GM21529 (cell line): ENCODE data around the gene GTPBP4.

Experiments
- ATAC-seq: cut with Tn5 transposase; IDR thresholded peaks from one replicate; pipeline ENCODE4 v1.9.1; 2021; ENCODE audit not compliant: unreplicated experiment

The GTPBP4 gene

DNA sequence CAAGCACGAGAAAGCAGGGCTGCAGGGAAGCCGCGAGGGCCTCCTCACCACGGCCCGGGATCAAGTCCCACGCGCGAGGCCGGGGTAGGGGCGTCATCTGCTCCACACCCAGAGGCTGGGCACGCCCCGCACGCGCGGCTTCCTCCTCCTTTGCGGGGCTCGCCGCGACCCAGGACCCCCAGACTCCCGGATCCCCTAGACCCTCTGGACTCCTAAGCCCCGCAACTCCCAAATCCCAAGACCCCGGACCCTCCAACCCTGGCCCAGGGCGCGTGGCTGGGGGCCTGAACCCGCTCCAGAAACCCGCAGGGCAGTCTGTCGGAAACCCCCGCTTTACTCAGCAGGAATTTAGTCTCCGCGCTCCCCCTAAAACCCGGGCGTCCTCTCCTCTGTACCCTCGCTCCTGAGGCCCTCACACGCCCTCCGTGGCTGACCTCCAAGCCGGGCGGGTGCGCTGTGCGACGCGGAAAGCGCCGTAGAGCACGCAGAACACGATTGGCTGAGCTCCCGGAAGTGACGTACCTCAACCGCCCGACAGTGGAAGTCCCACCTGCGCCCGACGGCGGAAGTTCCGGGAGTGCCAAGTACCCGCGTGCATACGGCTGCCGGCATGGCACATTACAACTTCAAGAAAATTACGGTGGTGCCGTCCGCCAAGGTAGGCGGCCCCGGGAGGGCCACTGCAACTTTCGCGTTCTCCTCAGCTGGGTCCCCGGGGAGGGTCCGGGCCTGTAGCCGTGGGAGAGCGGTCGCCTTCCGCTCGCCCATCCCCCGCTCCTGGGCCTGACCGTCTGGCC, at the start of gene GTPBP4:
GTPBP4 (plus strand) TSS at position 565 of the 797 bp plus-strand sequence; CDS start at position 611, 46 bp downstream.
- peak; percentile 96 for ATAC-seq

DNA sequence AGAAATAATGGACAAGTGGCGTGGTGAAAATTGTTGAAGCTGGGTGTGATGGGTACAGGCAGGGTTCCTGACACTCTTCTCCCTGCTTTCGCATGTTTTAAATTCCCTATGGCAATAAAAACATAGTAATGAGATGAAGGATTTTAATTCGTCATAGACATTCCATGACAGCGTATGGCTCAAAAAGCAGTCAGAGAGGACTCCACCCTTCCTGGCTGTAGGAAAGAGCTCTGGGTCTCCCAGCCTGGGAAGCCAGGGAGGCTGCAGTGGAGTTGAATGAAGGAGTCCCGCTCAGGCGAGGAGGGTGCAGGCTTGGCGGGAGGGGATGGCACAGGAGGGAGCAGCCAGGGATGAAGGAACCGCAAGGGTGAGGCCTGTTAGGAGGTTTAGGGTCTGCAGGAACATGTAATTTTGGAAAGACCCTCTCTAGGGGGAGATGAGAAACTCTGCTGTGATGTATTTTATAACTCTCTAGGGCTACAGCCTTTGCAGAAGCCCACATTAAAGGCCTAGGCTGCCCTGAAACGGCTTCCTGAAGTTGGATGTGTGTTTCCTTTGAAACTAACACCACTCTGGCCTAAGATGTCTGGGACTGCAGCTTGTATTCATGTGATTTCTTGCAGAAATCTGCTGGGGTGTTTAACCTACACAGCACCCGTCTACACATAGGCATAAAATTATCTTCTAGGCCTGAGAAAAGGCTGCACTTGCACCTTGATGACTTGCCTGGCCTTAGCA, 49.1 kb upstream of the GTPBP4 start:
- no peak for ATAC-seq

GRCh38 chr10:943334-944033, 44.8 kb upstream of the GTPBP4 start:
- peak; percentile 66 for ATAC-seq

DNA sequence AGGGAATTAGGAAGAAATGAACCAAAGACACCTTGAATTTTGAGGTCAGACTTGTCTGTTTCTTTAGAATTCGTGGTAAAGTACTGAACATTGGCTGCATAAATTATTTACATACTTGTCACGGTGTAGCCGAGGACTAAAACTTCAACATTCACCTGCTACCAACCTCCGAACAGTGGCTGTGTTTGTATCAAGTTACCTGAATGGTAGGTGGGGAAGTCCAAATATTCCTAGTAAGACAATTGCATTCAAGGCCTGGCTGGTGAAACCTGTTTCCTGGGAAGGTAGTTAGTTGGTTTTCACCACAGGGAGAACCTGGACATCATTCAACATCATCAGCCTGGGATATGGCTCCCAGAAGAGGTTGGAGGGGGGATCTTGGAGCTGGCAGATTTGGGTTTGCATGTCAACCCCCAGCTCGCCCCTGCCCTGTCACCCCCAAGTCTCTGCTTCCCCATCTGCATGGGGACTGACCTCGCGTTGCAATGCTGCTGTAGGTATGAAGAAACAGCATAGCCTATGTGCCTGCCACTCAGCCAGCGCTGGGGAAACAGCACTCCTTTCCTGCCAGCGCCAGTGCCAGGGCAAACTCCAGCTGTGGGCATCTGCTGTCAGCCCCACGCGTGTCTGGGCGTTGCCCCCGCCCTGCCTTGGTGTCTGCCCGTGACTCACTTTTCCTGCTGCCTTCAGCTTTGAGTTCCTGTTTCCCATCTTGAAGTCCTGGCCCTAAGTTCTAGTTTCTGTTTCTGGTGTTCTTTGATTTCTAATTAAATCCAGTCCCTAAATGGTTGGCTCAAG, 44.0 kb upstream of the GTPBP4 start:
- peak; percentile 37 for ATAC-seq

- ATAC-seq = no peak
Measured at GRCh38 chr10:945778-946177, 42.5 kb upstream of the GTPBP4 start.

DNA sequence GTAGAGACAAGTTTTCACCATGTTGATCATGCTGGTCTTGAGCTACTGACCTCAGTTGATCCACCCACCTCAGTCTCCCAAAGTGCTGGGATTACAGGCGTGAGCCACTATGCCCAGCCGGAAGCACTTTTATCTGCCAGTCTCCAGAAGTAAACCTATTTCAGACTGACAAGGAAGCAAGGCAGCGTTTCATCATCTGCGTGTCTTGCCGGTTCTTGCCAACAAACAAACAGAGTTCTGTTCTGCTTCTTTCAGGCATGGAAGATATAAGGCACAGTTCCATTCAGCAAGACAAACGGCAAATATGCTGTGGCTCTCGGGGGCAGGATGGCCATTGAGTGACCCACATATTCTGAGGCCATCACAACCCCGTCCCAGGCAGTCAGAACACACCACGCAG, 41.2 kb upstream of the GTPBP4 start:
- ATAC-seq = no peak

DNA sequence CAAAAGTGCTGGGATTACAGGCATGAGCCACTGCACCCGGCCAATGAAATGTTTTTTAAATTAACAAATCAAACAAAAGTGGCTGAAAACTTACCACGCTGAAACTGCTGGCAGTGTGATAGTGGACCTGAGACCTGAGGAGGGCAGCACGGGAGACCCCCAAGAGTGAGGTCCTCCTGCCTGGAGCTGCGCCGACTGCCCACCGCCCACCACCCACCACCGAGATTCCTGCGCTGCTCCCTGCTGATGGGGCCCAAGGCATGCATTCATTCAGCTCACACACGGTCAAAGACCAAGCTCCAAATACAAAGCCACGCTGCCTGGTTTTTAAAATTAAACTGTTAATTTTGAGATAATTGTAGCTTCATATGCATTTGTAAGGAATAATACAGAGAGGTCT, 40.4 kb upstream of the GTPBP4 start:
- ATAC-seq = no peak

- no peak for ATAC-seq
Measured at GRCh38 chr10:948347-948746, 39.9 kb upstream of the GTPBP4 start.

DNA sequence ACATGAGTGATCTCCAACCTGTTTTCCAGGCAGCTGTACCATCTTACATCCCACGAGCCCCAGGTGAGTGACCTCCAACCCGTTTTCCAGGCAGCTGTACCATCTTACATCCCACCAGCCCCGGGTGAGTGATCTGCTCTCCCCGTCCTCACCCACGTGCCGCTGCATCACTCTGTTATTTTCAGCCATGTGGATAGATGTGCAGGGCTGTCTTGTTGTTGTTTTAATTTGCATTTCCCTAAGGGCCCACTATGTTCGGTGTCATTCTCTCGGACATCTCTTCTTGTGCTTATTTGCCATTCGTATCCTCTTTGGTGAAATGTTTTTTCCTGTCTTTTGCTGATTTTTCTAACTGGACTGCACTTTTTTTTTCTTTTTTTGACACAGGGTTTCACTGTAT, 38.8 kb upstream of the GTPBP4 start:
- no peak for ATAC-seq

DNA sequence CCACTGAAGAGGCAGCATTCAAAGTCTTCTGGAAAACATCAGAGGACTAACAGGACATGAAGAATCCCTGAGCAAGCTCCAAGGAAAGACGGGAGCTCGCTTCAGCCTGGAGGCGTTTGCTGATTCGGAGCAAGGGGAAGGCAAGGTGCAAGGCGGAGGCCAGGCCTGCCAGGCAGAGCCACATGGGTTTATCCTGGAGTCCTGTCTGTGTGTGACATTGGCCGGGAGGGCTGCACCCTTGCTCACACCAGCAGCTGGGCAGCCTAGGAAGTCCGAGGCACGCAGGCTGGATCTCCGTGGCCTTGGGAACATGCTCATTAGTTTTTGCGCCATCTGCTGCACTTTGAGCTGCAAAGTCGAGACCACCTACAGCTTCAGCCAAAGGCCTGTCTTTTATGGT, 34.4 kb upstream of the GTPBP4 start:
- ATAC-seq = no peak

- ATAC-seq = no peak
Measured at GRCh38 chr10:954396-954795, 33.8 kb upstream of the GTPBP4 start.

- ATAC-seq = no peak
Measured at GRCh38 chr10:955127-955819, 33.0 kb upstream of the GTPBP4 start.

DNA sequence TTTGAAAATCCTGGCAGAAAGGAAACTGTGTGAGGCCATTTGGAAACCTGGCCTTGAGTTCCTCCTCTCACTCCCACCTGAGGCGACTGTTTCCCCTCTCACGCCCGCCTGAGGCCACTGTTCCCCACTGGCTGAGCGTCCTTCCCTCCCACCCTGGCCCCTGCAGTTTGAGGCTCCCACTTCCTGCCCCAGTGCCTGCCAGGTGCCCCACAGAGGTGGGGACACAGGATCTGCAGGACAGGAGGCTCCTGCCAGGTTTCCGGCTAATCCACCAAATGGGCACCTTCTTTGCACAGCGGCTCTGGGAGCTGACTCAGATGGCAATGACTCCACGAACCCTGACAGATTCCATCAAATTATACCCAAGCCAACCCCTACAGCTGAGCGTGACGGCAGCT, 32.4 kb upstream of the GTPBP4 start:
- ATAC-seq = no peak

DNA sequence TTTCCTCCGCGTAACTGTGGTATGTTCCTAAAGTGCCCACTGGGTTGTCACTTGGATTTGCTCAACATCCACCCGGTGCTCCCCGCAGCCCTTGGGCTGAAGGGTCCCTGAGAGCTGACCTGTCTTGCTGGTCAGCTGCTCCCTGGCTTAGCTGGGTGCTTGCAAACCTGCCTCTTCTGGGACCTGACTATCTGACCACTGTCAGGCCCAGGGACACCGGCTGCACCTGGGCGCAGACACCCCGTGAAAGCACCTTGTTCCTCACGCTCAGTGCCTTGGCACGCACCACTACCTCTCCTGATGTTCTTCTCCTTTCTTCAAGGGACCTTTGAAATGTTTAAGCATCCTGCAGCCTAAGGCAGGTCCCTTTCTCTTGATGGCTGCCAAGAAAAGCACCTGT, 30.1 kb upstream of the GTPBP4 start:
- no peak for ATAC-seq

DNA sequence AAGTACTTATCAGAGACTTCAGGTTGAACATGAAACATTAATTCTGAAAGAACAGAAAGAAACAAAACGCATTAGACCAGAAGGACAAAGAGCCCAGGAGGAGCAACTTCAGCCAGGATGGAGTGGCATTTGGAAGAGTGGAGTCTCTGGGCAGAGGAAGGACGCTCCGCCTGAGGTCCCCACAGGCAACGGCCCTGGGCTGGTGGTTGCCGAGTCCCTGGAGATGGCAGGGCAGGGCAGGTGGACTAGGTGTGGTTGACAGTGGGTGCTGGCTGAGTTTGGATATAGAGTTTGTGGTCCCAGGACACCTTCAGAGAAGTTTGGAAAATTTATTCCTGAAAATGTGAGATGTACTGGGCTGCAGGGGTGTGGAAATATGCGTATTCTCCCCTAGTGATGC, 29.4 kb upstream of the GTPBP4 start:
- no peak for ATAC-seq

GRCh38 chr10:962342-962741, 25.9 kb upstream of the GTPBP4 start:
- ATAC-seq = no peak

DNA sequence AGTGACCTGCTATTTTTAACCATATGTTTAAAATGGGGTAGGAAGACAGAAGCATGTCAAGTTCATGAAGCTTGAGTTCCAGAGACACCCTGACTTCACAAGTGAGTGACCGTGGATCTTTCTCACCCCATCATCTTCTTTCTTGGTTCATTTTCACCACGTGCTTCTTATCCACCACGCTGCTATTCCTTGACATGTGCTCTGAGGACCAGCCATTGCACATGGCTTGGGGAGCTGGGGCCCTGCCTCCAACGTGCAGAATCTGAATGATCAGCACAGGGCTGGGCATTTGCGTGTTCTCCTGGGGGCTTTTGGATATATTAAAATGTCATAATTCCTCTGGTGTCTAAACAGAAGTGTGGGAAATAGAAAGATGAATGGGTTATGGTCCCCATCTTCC, 25.0 kb upstream of the GTPBP4 start:
- ATAC-seq = no peak

DNA sequence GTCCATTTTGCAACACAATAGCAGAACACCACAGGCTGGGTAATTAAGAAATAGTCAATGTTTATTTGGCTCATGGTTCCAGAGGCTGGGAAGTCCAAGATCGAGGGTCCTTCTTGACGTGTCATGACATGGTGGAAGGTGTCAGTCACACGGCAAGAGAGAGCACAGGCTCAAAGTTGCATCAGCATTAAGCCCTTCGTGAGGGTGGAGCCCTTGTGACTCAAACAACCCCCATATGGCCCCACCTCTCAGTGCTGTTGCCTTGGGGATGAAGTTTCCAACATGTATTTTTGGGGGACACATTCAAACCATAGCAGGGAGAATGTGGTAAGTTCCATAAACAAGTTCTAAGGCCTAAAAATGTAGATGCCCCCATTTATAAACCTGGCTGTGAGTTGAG, 24.6 kb upstream of the GTPBP4 start:
- no peak for ATAC-seq

- ATAC-seq = no peak
Measured at GRCh38 chr10:964321-964987, 23.8 kb upstream of the GTPBP4 start.

GRCh38 chr10:964988-965417, 23.2 kb upstream of the GTPBP4 start:
- no peak for ATAC-seq
